ENCODE data around the gene HYAL3. TPM values are rescaled to one million over a fixed set of nuclear protein-coding genes. Genes with fewer than 3 reads are reported as not detected.

The HYAL3 gene
- polyA plus RNA-seq, 3 donors: 3.4 to 5.8 (median 4.9) TPM

DNA sequence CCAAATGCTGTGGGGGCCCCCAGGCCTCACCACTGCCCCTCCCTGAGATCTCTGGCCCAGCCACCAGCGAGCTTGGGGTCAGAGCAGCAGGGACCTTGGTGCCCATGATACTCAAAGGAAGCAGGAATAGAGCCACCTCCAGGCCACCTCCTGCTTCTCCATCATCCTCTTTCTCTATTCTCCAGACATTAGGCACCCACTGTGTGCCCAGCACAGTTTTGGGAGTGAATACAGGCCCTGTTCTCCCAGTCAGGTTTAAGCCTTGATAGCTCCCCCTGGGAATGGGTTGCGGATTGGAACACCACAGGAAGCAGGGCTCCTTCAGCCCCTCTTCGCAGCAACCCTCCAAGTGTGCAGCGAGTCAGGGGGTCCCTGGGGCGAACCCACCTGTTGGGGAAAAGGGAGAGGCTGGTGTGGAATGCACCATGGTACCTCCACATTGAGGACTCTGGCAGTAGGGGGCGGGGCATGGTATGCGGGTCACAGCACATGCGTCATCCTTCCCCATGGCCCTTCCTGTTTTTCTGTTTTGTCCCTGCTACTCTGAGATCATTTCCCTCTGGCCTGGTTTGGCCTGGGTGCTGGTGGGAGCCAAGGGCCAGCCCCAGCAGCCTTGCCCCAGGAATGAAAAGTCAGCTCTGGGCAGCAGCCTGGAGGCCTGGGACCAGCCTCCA is 44.5 kb downstream of the HYAL3 start:
- Histone ChIP-seq H3K27me3 (ENCODE audit: control insufficient read depth in 2 of 2, insufficient read depth in 2 of 2, low read length in 2 of 2) (no peaks in the 10 kb centered on the region), H4K20me1 (ENCODE audit: insufficient read depth, low read length) (peaks cover 100% of the 10 kb centered on the region), H3K79me2 (ENCODE audit: insufficient read depth, low read length) (peaks cover 77% of the 10 kb centered on the region), H3K4me1 (ENCODE audit: control insufficient read depth in 1 of 2, insufficient read depth in 2 of 2, low read length in 2 of 2) (peaks cover 51 to 69% of the 10 kb centered on the region in 2 donors), H3K27ac (ENCODE audit: low read depth in 1 of 2, low read length in 2 of 2) (peak overlapping the region; percentile 87 to 100), H3K36me3 (replicated peaks in 1 of 2; ENCODE audit: control insufficient read depth in 1 of 2, insufficient read depth in 2 of 2, low read length in 2 of 2) (peaks cover 84 to 99% of the 10 kb centered on the region in 2 donors), H2AFZ (ENCODE audit: insufficient read depth, low read depth, low read length, poor library complexity, severe bottlenecking) (no peak overlapping the region), H3K4me2 (replicated peaks; ENCODE audit: extremely low read depth, low read length, poor library complexity, severe bottlenecking) (peak overlapping the region; percentile 38), H3K9ac (ENCODE audit: insufficient read depth, low read length, poor library complexity, severe bottlenecking) (peak overlapping the region; percentile 19), H3K9me3 (replicated peaks in 1 of 2; ENCODE audit: control insufficient read depth in 1 of 2, insufficient read depth in 1 of 2, low read length in 2 of 2) (peaks cover 0 to 10% of the 10 kb centered on the region in 2 donors), H3K4me3 (replicated peaks in 1 of 3; ENCODE audit: low read depth in 2 of 3, low read length in 3 of 3) (peak overlapping the region in 1 of 3 experiments; percentile 15)
- H3K9me3 Mint-ChIP-seq: peaks cover 0 to 10% (median 4%) of the 10 kb centered on the region in 7 donors
- H3K4me3 Mint-ChIP-seq: peak overlapping the region; percentile 21 to 39
- peaks cover 79 to 96% of the 10 kb centered on the region in 2 donors for H3K36me3 Mint-ChIP-seq
- peak; percentile 87 to 92 (median 89) for DNase-seq
- peaks cover 50% of the 10 kb centered on the region for H3K4me1 Mint-ChIP-seq
- 36% methylated on average over 3 of the region's 8 CpGs for WGBS (ENCODE audit: insufficient coverage)
- intact Hi-C loops (cut with micrococcal nuclease): no loop called here
- H3K27ac Mint-ChIP-seq: peak overlapping the region; percentile 92 to 98 (median 95)
- peaks cover 0 to 3% (median 0%) of the 10 kb centered on the region in 3 donors for H3K27me3 Mint-ChIP-seq (ENCODE audit: low read depth in 3 of 3)
- TF ChIP-seq, protein P1, sequence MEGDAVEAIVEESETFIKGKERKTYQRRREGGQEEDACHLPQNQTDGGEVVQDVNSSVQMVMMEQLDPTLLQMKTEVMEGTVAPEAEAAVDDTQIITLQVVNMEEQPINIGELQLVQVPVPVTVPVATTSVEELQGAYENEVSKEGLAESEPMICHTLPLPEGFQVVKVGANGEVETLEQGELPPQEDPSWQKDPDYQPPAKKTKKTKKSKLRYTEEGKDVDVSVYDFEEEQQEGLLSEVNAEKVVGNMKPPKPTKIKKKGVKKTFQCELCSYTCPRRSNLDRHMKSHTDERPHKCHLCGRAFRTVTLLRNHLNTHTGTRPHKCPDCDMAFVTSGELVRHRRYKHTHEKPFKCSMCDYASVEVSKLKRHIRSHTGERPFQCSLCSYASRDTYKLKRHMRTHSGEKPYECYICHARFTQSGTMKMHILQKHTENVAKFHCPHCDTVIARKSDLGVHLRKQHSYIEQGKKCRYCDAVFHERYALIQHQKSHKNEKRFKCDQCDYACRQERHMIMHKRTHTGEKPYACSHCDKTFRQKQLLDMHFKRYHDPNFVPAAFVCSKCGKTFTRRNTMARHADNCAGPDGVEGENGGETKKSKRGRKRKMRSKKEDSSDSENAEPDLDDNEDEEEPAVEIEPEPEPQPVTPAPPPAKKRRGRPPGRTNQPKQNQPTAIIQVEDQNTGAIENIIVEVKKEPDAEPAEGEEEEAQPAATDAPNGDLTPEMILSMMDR (IDR thresholded peaks at IDR 0.05): no peak

DNA sequence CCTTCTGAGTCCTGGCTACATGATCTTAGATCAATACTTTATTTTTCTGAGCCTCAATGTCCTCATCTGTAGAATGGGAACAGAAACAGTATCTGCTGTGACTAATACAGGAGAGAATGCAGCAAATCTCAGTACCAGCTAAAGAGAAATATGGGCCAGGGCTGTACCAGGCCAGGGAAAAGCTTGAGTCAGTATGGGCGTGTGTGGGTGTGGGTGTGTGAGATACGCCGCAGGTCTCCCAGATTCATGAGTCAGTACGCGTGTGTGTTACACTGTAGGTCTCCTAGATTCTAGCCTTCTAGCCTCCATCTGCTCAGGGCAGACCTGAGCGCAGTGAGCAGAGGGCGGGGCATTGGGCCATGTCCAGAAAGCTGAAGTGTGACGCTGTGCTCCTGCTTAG is 48.0 kb downstream of the HYAL3 start:
- H3K4me2 ChIP-seq (replicated peaks; ENCODE audit: extremely low read depth, low read length, poor library complexity, severe bottlenecking): no peak overlapping the region
- H3K4me3 ChIP-seq (replicated peaks in 1 of 3; ENCODE audit: low read depth in 2 of 3, low read length in 3 of 3): no peak overlapping the region
- H3K36me3 Mint-ChIP-seq: peaks cover 60 to 93% of the 10 kb centered on the region in 2 donors
- intact Hi-C loops (cut with micrococcal nuclease): no loop called here
- no peak overlapping the region for H2AFZ ChIP-seq (ENCODE audit: insufficient read depth, low read depth, low read length, poor library complexity, severe bottlenecking)
- peak overlapping the region; percentile 87 to 100 for H3K27ac ChIP-seq (ENCODE audit: low read depth in 1 of 2, low read length in 2 of 2)
- no peaks in the 10 kb centered on the region for H3K9me3 ChIP-seq (replicated peaks in 1 of 2; ENCODE audit: control insufficient read depth in 1 of 2, insufficient read depth in 1 of 2, low read length in 2 of 2)
- H3K9me3 Mint-ChIP-seq: peaks cover 0 to 2% (median 0%) of the 10 kb centered on the region in 7 donors
- peaks cover 79 to 94% of the 10 kb centered on the region in 2 donors for H3K36me3 ChIP-seq (replicated peaks in 1 of 2; ENCODE audit: control insufficient read depth in 1 of 2, insufficient read depth in 2 of 2, low read length in 2 of 2)
- no peaks in the 10 kb centered on the region for H3K27me3 ChIP-seq (ENCODE audit: control insufficient read depth in 2 of 2, insufficient read depth in 2 of 2, low read length in 2 of 2)
- DNase-seq: no peak
- H3K4me3 Mint-ChIP-seq: no peak overlapping the region
- TF ChIP-seq, protein P1 (IDR thresholded peaks at IDR 0.05): no peak
- H3K27ac Mint-ChIP-seq: peak overlapping the region; percentile 77 to 97 (median 83)
- peaks cover 80 to 85% of the 10 kb centered on the region in 2 donors for H3K4me1 ChIP-seq (ENCODE audit: control insufficient read depth in 1 of 2, insufficient read depth in 2 of 2, low read length in 2 of 2)
- H3K4me1 Mint-ChIP-seq: peaks cover 71% of the 10 kb centered on the region
- peaks cover 100% of the 10 kb centered on the region for H4K20me1 ChIP-seq (ENCODE audit: insufficient read depth, low read length)
- 95% methylated on average over 8 of the region's 8 CpGs for WGBS (ENCODE audit: insufficient coverage)
- H3K79me2 ChIP-seq (ENCODE audit: insufficient read depth, low read length): peaks cover 99% of the 10 kb centered on the region
- no peaks in the 10 kb centered on the region for H3K27me3 Mint-ChIP-seq (ENCODE audit: low read depth in 3 of 3)
- no peak overlapping the region for H3K9ac ChIP-seq (ENCODE audit: insufficient read depth, low read length, poor library complexity, severe bottlenecking)

All from CD14-positive monocyte (primary cell).